Stimulated activated CD4-positive, alpha-beta T cell treated with anti-CD3 and anti-CD28 coated beads, Interleukin-12 subunit alpha, Interleukin-12 subunit beta, amount 100 ng/mL, for 4 hours (primary cell): ENCODE results near the gene SNRPB.
"Not testable (repeated sequence)": the region's sequence is repeated elsewhere in the genome, so short reads cannot be mapped to it uniquely, and the experiment has no call there.

Source experiments
- DNase-seq: peaks from one replicate; pipeline ENCODE4 v3.0.0-alpha.2; 2020

SNRPB gene

GRCh38 chr20:2470423-2471193 lies at the start of gene SNRPB:
TSS of gene SNRPB (minus strand) at chr20:2470789. CDS start at chr20:2470690, 99 bp downstream.
- peak; percentile 93 for DNase-seq

GRCh38 chr20:2519115-2519809 lies 48.7 kb upstream of the SNRPB start:
- DNase-seq: no peak

GRCh38 chr20:2518558-2518957 lies 48.0 kb upstream of the SNRPB start:
- DNase-seq: no peak

- no peak for DNase-seq
Observed at GRCh38 chr20:2518096-2518495, 47.5 kb upstream of the SNRPB start.

- no peak for DNase-seq
Observed at GRCh38 chr20:2516399-2516798, 45.8 kb upstream of the SNRPB start.

- no peak for DNase-seq
Observed at GRCh38 chr20:2515203-2515602, 44.6 kb upstream of the SNRPB start.

GRCh38 chr20:2509794-2510193 lies 39.2 kb upstream of the SNRPB start:
- DNase-seq: no peak

- no peak for DNase-seq
Observed at GRCh38 chr20:2509468-2509781, 38.8 kb upstream of the SNRPB start.

GRCh38 chr20:2508631-2509467 lies 38.3 kb upstream of the SNRPB start, which contains the start of gene ZNF343:
TSS of gene ZNF343 (minus strand) at chr20:2508915. CDS start at chr20:2493895, 15,020 bp downstream.
- DNase-seq: peak; percentile 68

GRCh38 chr20:2507875-2508630 lies 37.5 kb upstream of the SNRPB start:
- peak; percentile 7 for DNase-seq

GRCh38 chr20:2507464-2507863 lies 36.9 kb upstream of the SNRPB start:
- no peak for DNase-seq

GRCh38 chr20:2506426-2506825 lies 35.8 kb upstream of the SNRPB start:
- not testable (repeated sequence) for DNase-seq

GRCh38 chr20:2504803-2505202 lies 34.2 kb upstream of the SNRPB start:
- DNase-seq: not testable (repeated sequence)

GRCh38 chr20:2502808-2503384 lies 32.3 kb upstream of the SNRPB start:
- not testable (repeated sequence) for DNase-seq

- no peak for DNase-seq
Observed at GRCh38 chr20:2485661-2486060, 15.1 kb upstream of the SNRPB start.

- DNase-seq: no peak
Observed at GRCh38 chr20:2485080-2485479, 14.5 kb upstream of the SNRPB start.

GRCh38 chr20:2483504-2483903 lies 12.9 kb upstream of the SNRPB start:
- no peak for DNase-seq

GRCh38 chr20:2480381-2480780 lies 9.8 kb upstream of the SNRPB start:
- no peak for DNase-seq

- DNase-seq: no peak
Observed at GRCh38 chr20:2476742-2477615, 6.4 kb upstream of the SNRPB start.

- no peak for DNase-seq
Observed at GRCh38 chr20:2475850-2476741, 5.5 kb upstream of the SNRPB start.
